ENCODE measurements around the gene HLA-C.
A peak's percentile ranks its signal among the peaks of the same experiment; 100 is the strongest.

Gene HLA-C

DNA sequence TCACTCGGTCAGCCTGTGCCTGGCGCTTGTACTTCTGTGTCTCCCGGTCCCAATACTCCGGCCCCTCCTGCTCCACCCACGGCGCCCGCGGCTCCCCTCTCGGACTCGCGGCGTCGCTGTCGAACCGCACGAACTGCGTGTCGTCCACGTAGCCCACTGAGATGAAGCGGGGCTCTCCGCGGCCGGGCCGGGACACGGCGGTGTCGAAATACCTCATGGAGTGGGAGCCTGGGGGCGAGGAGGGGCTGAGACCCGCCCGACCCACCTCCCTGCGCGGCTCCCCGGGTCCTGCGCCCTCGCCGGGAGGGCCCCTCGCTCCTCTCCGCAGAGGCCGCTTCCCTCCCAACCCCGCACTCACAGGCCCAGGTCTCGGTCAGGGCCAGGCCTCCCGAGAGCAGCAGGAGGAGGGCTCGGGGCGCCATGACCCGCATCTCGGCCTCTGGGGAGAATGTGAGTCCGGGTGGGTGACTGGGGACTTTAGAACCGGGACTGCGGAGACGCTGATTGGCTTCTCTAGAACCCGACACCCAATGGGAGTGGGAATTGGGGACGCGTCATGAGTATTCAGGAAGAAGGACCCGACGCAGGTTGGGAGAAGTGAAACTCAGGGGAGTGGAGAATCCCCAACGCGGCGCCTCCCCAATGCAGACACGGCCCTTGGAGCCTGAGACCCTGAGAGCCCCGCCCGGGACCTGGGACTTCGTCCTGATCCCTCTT, at the start of gene HLA-C:
HLA-C (minus strand) TSS at position 452 of the 717 bp plus-strand sequence; CDS start at position 431, 21 bp downstream.
- peak within 1 kb of the TSS; percentile 66 for H3K4me3 ChIP-seq (ENCODE audit: low read length)
- TF ChIP-seq, protein P1, sequence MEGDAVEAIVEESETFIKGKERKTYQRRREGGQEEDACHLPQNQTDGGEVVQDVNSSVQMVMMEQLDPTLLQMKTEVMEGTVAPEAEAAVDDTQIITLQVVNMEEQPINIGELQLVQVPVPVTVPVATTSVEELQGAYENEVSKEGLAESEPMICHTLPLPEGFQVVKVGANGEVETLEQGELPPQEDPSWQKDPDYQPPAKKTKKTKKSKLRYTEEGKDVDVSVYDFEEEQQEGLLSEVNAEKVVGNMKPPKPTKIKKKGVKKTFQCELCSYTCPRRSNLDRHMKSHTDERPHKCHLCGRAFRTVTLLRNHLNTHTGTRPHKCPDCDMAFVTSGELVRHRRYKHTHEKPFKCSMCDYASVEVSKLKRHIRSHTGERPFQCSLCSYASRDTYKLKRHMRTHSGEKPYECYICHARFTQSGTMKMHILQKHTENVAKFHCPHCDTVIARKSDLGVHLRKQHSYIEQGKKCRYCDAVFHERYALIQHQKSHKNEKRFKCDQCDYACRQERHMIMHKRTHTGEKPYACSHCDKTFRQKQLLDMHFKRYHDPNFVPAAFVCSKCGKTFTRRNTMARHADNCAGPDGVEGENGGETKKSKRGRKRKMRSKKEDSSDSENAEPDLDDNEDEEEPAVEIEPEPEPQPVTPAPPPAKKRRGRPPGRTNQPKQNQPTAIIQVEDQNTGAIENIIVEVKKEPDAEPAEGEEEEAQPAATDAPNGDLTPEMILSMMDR (conservative IDR thresholded peaks at IDR 0.05; ENCODE audit: low read length) = no peak; the same call in 1 of the 2 replicates
- peak; percentile 94 for DNase-seq (ENCODE audit: low read depth)

DNA sequence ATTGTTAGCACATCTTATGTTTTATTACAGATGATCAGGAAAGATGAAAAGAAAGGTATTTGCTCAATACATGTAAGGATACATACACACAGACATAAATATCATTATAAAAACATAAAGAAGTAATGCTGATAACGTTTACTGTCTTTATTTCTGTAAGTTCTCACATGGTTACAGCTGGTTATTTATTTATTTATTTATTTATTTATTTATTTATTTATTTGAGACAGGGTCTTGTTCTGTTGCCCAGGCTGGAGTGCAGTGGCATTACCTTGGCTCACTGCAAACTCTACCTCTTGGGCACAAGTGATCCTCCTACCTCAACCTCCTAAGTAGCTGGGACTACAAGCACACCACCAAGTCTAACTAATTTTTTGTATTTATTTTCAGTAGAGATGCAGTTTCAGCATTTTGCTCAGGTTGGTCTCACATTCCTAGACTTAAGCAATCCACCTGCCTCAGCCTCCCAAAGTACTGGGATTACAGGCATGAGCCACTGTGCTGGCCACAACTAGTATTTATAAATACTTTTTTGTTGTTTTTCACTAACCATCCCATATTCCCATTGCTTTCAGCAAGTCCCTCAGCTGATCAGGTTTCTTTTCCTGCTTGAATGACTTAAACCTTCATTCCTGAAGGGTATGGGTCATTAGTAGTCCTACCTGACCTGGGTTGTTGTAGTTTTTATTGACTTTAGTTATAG, 49.3 kb upstream of the HLA-C start:
- DNase-seq (ENCODE audit: low read depth) = no peak
- TF ChIP-seq, protein P1 (conservative IDR thresholded peaks at IDR 0.05; ENCODE audit: low read length) = no peak
- H3K4me3 ChIP-seq (ENCODE audit: low read length) = no peak overlapping the region

DNA sequence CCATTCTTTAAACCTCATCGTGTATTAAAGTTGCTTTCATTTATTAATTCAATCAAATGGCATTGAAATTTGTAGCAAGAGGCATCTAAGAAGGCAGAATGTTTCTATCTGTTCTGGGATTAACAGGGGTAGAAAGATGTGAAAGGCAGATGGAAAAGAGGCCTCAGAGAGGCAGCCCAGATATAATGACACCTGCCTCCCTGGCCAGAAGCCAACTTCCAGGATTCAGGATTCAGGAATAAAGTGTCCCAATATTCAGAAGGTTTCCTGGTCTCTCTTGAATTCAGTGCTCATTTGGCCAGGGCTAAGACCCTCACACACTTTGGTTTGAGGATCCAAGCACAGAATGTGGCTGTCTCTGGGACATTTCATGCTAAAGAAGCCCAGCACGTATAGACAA, 45.1 kb upstream of the HLA-C start:
- TF ChIP-seq, protein P1 (conservative IDR thresholded peaks at IDR 0.05; ENCODE audit: low read length) = no peak
- DNase-seq (ENCODE audit: low read depth) = no peak
- no peak overlapping the region for H3K4me3 ChIP-seq (ENCODE audit: low read length)

DNA sequence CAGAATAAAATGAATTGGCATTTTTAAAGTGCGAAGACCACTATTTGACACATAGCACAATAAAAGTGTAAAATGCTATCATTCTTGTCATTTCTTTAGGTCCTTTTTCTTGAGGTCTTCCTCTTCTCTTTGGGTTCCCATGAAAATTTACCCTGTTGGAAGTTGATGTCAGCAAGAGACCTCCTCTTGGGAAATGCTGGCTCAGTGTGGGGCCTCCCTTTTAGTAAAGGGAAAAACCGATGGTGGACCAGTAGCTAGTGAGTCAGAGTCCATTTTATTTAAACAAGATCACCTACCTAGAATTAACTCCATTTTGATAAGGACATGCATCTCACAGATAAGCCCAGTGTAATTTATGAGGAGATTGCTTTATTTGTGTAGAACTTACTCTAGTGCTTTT, 37.7 kb upstream of the HLA-C start:
- no peak overlapping the region for H3K4me3 ChIP-seq (ENCODE audit: low read length)
- TF ChIP-seq, protein P1 (conservative IDR thresholded peaks at IDR 0.05; ENCODE audit: low read length) = no peak
- DNase-seq (ENCODE audit: low read depth) = no peak

DNA sequence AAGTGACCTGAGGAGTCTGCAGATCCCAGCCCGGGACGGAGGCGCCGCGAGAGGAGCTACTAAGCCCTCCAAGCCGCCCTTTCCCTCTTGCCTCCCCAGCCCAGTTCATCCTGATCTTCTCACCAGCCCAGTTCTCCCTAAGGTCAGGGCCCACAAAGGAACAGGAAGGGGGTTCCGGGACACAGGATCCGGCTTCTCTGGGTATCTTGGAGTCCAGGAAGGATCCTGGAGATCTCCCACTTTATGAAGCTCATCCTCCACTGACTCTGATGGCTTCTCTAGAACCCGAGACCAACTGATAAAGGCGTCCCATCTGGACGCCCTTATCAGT, 36.9 kb upstream of the HLA-C start:
- TF ChIP-seq, protein P1 (conservative IDR thresholded peaks at IDR 0.05; ENCODE audit: low read length) = no peak
- H3K4me3 ChIP-seq (ENCODE audit: low read length) = no peak overlapping the region
- no peak for DNase-seq (ENCODE audit: low read depth)

DNA sequence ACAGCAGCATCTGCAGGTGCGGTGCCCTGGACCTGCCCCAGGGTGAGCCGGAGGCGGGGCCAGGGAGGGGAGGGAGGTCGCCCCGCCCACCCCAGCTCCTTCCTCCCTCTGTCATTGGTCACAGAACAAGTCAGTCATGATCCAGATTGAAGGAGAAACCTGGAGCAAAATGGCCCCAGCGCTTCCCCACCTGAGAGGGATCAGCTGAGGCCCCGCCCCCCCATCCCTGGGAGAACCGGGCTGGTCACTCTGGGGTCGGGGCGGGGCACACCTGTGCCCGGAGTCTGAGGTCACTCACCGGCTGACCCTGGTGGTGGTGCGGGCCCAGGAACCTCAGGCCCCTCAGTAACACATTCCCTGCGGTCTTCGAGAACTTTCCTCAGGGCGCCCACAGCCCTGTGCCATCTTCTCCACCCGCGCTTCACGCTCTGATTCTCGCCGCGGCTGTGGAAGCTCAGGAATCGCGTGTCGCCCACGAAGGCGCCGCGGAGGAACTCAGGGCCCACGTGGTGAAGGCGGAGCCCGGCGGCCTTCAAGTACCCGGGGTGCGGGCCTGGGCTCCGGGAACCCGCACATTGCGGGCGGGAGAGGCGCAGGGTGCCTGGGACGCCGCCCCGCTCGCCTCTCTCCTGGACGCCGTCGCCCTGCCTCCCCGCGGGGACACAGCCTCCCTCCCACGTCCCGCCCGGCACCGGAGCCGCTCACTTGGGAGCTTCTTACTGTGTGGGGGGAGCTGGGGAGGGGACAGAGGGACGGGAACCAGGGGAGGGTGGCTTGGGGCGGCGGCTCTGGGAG, 36.4 kb upstream of the HLA-C start:
- TF ChIP-seq, protein P1 (conservative IDR thresholded peaks at IDR 0.05; ENCODE audit: low read length) = no peak
- no peak overlapping the region for H3K4me3 ChIP-seq (ENCODE audit: low read length)
- DNase-seq (ENCODE audit: low read depth) = no peak
